Calu3 (cell line): ENCODE results near the gene SMIM35. TPM values are rescaled to one million over a fixed set of nuclear protein-coding genes. Genes with fewer than 3 reads are reported as not detected.

ENCODE experiments used
- BruUV-seq: library from RNA; stranded (reverse); fragments of 400-500 nt; replicated peaks from 2 replicates; lab custom pipeline; 2021; lab: Mats Ljungman, UMichigan
- CTCF ChIA-PET: fragments of 300-600 bp; sonication (Branson Sonifier 250); formaldehyde crosslinking; loops from one replicate; lab custom pipeline; 2022; ENCODE audit warnings: antibody characterized with exemption; lab: Charles Lee
- DNase-seq: peaks from one replicate; pipeline ENCODE4 v3.0.0; 2022
- H3K27ac Mint-ChIP-seq: one replicate; pipeline ENCODE4 v1.8.0; 2022; ENCODE audit warnings: mixed read lengths; ENCODE audit not compliant: unreplicated experiment
- H3K27me3 Mint-ChIP-seq: one replicate; pipeline ENCODE4 v1.8.0; 2022; ENCODE audit warnings: mixed read lengths; ENCODE audit not compliant: unreplicated experiment
- H3K36me3 Mint-ChIP-seq: one replicate; pipeline ENCODE4 v1.8.0; 2022; ENCODE audit warnings: mild to moderate bottlenecking, moderate library complexity, mixed read lengths; ENCODE audit not compliant: insufficient read depth, unreplicated experiment
- H3K4me1 Mint-ChIP-seq: one replicate; pipeline ENCODE4 v1.8.0; 2022; ENCODE audit warnings: mild to moderate bottlenecking, low read depth, mixed read lengths; ENCODE audit not compliant: unreplicated experiment
- H3K4me3 Mint-ChIP-seq: one replicate; pipeline ENCODE4 v1.8.0; 2022; ENCODE audit warnings: mild to moderate bottlenecking, low read depth, moderate library complexity, mixed read lengths; ENCODE audit not compliant: unreplicated experiment
- H3K9me3 Mint-ChIP-seq: one replicate; pipeline ENCODE4 v1.8.0; 2022; ENCODE audit warnings: low read depth, mixed read lengths; ENCODE audit not compliant: unreplicated experiment
- intact Hi-C: fragments of 100-400 bp; cut with micrococcal nuclease; formaldehyde crosslinking; loops from one replicate; pipeline ENCODE4 v1.10.0; 2022; ENCODE audit not compliant: unreplicated experiment
- total RNA-seq: library from RNA; stranded (reverse); gene quantifications from 2 replicates; pipeline ENCODE4 v1.2.3, GENCODE V29; 2022
- TF ChIP-seq, protein P1 (sequence below): fragments of 200-600 bp; IDR thresholded peaks from one replicate; pipeline ENCODE4 v1.8.0; 2022; ENCODE audit warnings: antibody characterized with exemption; ENCODE audit not compliant: unreplicated experiment

The SMIM35 gene
- total RNA-seq, 1 experiment from 2014 or later = not detected

DNA sequence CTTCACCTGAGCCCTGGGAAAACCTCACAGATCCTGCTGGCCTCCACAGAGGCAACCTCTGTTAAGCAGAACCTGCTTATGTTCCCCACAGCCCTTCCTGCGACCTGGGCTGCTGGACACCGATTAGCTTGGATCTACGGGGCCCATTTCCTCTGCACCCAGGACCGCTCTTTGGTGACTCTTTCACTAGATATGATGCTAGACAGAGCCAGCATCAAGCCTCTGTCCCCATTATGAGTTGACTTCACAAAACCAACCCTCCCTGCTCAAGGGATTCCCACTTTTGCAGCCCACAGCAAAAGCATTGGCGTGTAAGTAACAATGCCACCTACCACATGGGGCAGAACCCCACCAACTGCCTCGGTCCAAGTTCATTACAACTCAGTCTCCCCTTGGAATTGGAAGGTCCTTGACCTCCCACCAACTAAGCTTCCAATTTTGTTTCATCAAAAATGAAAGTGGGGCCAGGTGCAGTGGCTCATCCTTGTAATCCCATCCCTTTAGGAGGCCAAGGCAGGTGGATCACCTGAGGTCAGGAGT, 25.1 kb downstream of the SMIM35 start:
- H3K4me1 Mint-ChIP-seq = no peaks in the 10 kb centered on the region
- DNase-seq = no peak
- H3K27ac Mint-ChIP-seq = no peak overlapping the region
- BruUV-seq = no TSS peak
- H3K4me3 Mint-ChIP-seq = no peak overlapping the region
- CTCF ChIA-PET = no interaction called here
- peaks cover 3% of the 10 kb centered on the region for H3K9me3 Mint-ChIP-seq
- no peaks in the 10 kb centered on the region for H3K36me3 Mint-ChIP-seq
- peaks cover 15% of the 10 kb centered on the region for H3K27me3 Mint-ChIP-seq
- TF ChIP-seq, protein P1, sequence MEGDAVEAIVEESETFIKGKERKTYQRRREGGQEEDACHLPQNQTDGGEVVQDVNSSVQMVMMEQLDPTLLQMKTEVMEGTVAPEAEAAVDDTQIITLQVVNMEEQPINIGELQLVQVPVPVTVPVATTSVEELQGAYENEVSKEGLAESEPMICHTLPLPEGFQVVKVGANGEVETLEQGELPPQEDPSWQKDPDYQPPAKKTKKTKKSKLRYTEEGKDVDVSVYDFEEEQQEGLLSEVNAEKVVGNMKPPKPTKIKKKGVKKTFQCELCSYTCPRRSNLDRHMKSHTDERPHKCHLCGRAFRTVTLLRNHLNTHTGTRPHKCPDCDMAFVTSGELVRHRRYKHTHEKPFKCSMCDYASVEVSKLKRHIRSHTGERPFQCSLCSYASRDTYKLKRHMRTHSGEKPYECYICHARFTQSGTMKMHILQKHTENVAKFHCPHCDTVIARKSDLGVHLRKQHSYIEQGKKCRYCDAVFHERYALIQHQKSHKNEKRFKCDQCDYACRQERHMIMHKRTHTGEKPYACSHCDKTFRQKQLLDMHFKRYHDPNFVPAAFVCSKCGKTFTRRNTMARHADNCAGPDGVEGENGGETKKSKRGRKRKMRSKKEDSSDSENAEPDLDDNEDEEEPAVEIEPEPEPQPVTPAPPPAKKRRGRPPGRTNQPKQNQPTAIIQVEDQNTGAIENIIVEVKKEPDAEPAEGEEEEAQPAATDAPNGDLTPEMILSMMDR = no peak
- intact Hi-C loops = no loop called here

GRCh38 chr11:118060869-118061268, 25.9 kb downstream of the SMIM35 start:
- Mint-ChIP-seq H3K9me3 (peaks cover 3% of the 10 kb centered on the region), H3K4me1 (no peaks in the 10 kb centered on the region), H3K27ac (no peak overlapping the region), H3K27me3 (peaks cover 23% of the 10 kb centered on the region), H3K4me3 (no peak overlapping the region), H3K36me3 (no peaks in the 10 kb centered on the region)
- intact Hi-C loops = no loop called here
- CTCF ChIA-PET = no interaction called here
- no peak for DNase-seq
- no TSS peak for BruUV-seq
- TF ChIP-seq, protein P1 = no peak

DNA sequence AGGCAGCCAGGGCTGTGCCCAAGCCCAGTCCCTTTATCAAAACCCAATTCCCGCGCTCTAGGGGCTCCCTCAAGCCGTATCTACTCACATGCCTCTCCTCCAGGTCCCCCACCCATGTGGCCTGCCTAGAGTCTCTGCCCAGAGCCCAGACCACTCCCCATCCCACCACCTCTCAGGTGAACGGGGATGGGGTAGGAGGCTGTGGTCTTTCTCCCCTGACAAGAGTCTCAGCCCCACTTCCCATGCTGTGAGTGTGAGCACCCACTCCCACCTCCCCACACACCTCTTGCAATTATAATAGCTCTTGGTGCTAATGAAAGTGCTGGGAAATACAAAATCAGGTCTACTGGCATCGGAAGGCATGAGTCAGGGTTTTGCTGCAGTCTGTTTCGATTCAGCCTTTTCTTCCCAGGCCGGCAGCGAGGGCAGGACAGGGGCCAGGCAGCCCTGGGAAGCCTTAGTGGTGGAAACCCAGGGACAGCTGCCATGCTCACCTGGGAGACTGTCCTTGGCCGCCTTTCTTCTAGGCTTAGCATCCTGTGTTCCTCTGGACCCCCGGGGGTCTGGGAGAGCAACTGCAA, 26.6 kb downstream of the SMIM35 start:
- peaks cover 3% of the 10 kb centered on the region for H3K9me3 Mint-ChIP-seq
- H3K4me3 Mint-ChIP-seq = no peak overlapping the region
- no peaks in the 10 kb centered on the region for H3K36me3 Mint-ChIP-seq
- H3K4me1 Mint-ChIP-seq = no peaks in the 10 kb centered on the region
- DNase-seq = no peak
- CTCF ChIA-PET = no interaction called here
- H3K27ac Mint-ChIP-seq = no peak overlapping the region
- TF ChIP-seq, protein P1 = no peak
- intact Hi-C loops = no loop called here
- peaks cover 27% of the 10 kb centered on the region for H3K27me3 Mint-ChIP-seq
- no TSS peak for BruUV-seq

DNA sequence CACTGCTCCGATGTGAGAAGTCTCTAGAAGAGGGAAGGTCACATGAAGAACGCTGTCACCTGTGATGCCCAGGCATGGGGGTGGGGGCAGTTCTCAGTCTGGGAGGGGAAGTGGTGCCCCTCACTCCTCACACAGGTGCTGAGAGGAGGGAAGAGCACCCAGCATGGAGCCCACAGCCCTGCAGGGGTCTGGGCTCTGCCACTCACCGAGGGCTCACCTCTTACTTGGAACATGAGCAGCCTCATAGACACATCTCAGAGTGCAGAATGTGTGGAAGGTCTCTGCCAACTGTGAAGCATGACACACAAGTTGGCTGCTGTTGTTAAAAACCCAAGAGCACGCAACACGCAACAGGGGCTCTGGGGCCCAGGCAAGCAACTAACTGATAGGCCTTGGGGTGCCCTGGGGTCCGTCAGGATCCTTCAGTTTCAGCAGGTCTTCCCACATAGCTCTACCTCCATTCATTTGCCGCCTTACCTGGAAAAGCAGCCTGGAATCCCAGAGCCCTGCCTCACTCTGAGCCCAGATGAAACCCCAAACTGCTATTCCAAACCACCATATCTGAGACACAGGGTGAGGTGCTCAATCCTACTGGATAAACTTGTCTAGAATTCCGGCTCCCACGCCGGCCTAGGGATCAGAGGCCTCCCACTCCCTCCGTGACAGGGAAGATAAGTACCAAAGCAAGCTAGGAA, 27.4 kb downstream of the SMIM35 start:
- TF ChIP-seq, protein P1 = no peak
- CTCF ChIA-PET = no interaction called here
- intact Hi-C loops = no loop called here
- H3K27ac Mint-ChIP-seq = no peak overlapping the region
- H3K36me3 Mint-ChIP-seq = no peaks in the 10 kb centered on the region
- H3K9me3 Mint-ChIP-seq = peaks cover 3% of the 10 kb centered on the region
- H3K4me1 Mint-ChIP-seq = no peaks in the 10 kb centered on the region
- no TSS peak for BruUV-seq
- DNase-seq = no peak
- peaks cover 27% of the 10 kb centered on the region for H3K27me3 Mint-ChIP-seq
- no peak overlapping the region for H3K4me3 Mint-ChIP-seq
